Fibroblast of the conjunctiva (primary cell): Measurements from ENCODE around the gene ZGPAT.

Experiments used
- DNase-seq: peaks from one replicate; pipeline ENCODE4 v3.0.0-alpha.2; 2010; ENCODE audit warnings: low read depth

ZGPAT gene

DNA sequence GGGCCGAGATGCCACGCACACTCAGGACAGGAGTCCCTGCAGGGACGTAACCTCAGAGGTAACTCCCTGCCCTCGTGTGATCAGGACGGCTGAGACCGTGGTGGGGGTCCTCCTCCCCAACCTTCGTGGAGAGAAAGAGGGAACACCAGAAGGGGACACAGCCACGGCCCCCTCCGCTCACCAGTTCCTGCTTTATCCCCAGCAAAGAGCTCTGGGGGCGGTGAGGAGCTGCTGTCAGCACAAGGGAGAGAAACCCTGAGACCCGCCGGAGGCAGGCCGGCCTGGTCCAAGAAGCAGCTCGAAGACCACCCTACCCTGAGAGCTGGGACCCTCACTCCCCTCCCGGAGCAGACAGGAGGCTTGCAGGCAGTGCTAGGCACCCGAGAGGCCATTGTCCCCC is 76.1 kb downstream of the ZGPAT start:
- DNase-seq: no peak

- DNase-seq: no peak
Measured at GRCh38 chr20:63785691-63786131, 77.9 kb downstream of the ZGPAT start.
